HepG2 (cell line): ENCODE measurements around the gene AAMP. TPM values are rescaled to one million over a fixed set of nuclear protein-coding genes. Genes with fewer than 3 reads are reported as not detected.

Experiments
- AGO2 ChIP-seq: fragments of 200-400 bp; formaldehyde crosslinking; optimal IDR thresholded peaks from 2 replicates; pipeline ENCODE3; 2017; ENCODE audit warnings: mild to moderate bottlenecking, low read depth, low read length, moderate library complexity
- BRCA1 ChIP-seq: sonication (generic); formaldehyde crosslinking; IDR thresholded peaks from 2 replicates; pipeline ENCODE4 v1.4.0; 2020; ENCODE audit warnings: missing genetic modification reagents
- EEA1 ChIP-seq: sonication (generic); formaldehyde crosslinking; IDR thresholded peaks from 2 replicates; pipeline ENCODE4 v1.5.1; 2020; ENCODE audit warnings: mild to moderate bottlenecking, missing genetic modification reagents, borderline replicate concordance
- GRHL1 ChIP-seq: sonication (generic); formaldehyde crosslinking; conservative IDR thresholded peaks from 2 replicates; pipeline ENCODE4 v1.8.0; 2022; ENCODE audit warnings: missing genetic modification reagents
- HMGA1 ChIP-seq: sonication (generic); formaldehyde crosslinking; conservative IDR thresholded peaks from 2 replicates; pipeline ENCODE4 v1.4.0; 2020; ENCODE audit warnings: missing genetic modification reagents
- MAFF ChIP-seq: IDR thresholded peaks from 2 replicates; pipeline ENCODE4 v1.6.1; 2011; ENCODE audit warnings: low read depth, low read length, improper control_type of control experiment
- PHF20 ChIP-seq: sonication (generic); formaldehyde crosslinking; IDR thresholded peaks from 2 replicates; pipeline ENCODE4 v1.5.0; 2020; ENCODE audit warnings: mild to moderate bottlenecking, missing genetic modification reagents
- REST ChIP-seq, 2 experiments: IDR thresholded peaks; 2 replicates each; pipeline ENCODE4 v1.6.1; 2011 to 2012; ENCODE audit warnings: low read length in 2 of 2, borderline replicate concordance in 1 of 2, low read depth in 1 of 2, mild to moderate bottlenecking in 1 of 2, moderate library complexity in 1 of 2
- RXRB ChIP-seq: IDR thresholded peaks from 2 replicates; pipeline ENCODE4 v1.6.1; 2016; ENCODE audit warnings: borderline replicate concordance, missing genetic modification reagents, missing compliant biosample characterization
- SRF ChIP-seq: IDR thresholded peaks from 2 replicates; pipeline ENCODE4 v1.6.1; 2011; ENCODE audit warnings: mild to moderate bottlenecking, low read depth, low read length, moderate library complexity
- TARDBP ChIP-seq: sonication (generic); formaldehyde crosslinking; IDR thresholded peaks from 2 replicates; pipeline ENCODE4 v1.8.0; 2022; ENCODE audit warnings: mild to moderate bottlenecking, missing genetic modification reagents
- ZC3H4 ChIP-seq: sonication (generic); formaldehyde crosslinking; IDR thresholded peaks from 2 replicates; pipeline ENCODE4 v1.4.0; 2020; ENCODE audit warnings: missing genetic modification reagents, borderline replicate concordance
- ZNF318 ChIP-seq: sonication (generic); formaldehyde crosslinking; IDR thresholded peaks from 2 replicates; pipeline ENCODE4 v1.4.0; 2020; ENCODE audit warnings: mild to moderate bottlenecking, missing genetic modification reagents
- ZNF343 ChIP-seq: sonication (generic); formaldehyde crosslinking; IDR thresholded peaks from 2 replicates; pipeline ENCODE4 v1.4.0; 2020; ENCODE audit warnings: mild to moderate bottlenecking, missing genetic modification reagents
- ZNF577 ChIP-seq: sonication (generic); formaldehyde crosslinking; IDR thresholded peaks from 2 replicates; pipeline ENCODE4 v1.4.0; 2020; ENCODE audit warnings: mild to moderate bottlenecking, low read depth, missing genetic modification reagents, borderline replicate concordance
- ZNF746 ChIP-seq: sonication (generic); formaldehyde crosslinking; IDR thresholded peaks from 2 replicates; pipeline ENCODE4 v1.8.0; 2022; ENCODE audit warnings: mild to moderate bottlenecking, missing genetic modification reagents
- polyA plus RNA-seq, 8 experiments: library from polyadenylated mRNA; depleted of rRNA in 3 of 8; stranded (reverse) in 7 of 8; unstranded in 1 of 8; fragments of >200 nt; fragmentation: Illumina TruSeq in 4 of 8; extraction: Trizol in 4 of 8; gene quantifications; 2 replicates each; pipeline versions ENCODE4 v1.2.1 to v1.2.3, GENCODE V29; 2011 to 2016; ENCODE audit warnings: low read depth in 4 of 8, missing spikeins in 1 of 8, mixed read lengths in 1 of 8; ENCODE audit not compliant: insufficient read depth in 1 of 8
- total RNA-seq, 5 experiments: library from RNA; depleted of rRNA; stranded (reverse); fragments of >200 nt; fragmentation: Illumina TruSeq; extraction: Trizol; gene quantifications; 2 replicates each; pipeline ENCODE4 v1.2.3, GENCODE V29; 2016; ENCODE audit warnings: low read depth in 1 of 5

AAMP gene
- total and polyA plus RNA-seq, 2 of the 13 experiments (the other 11 are each of a cell fraction or from before 2014, with no cell fraction given), result 110 to 186 TPM

- TF ChIP-seq REST (IDR thresholded peaks at IDR 0.05; ENCODE audit: borderline replicate concordance in 1 of 2, low read depth in 1 of 2, low read length in 2 of 2) (no peak), GRHL1 (CRISPR knock-in tag) (no peak), RXRB (CRISPR knock-in tag) (no peak), ZNF746 (CRISPR knock-in tag) (peak; percentile 54; the same call in 1 of the 2 replicates), ZC3H4 (CRISPR knock-in tag) (0 out of 2 replicates have a peak, but pooled peaks have one; percentile 21), TARDBP (no peak), SRF (no peak; the same call in 1 of the 2 replicates), EEA1 (CRISPR knock-in tag) (no peak), PHF20 (CRISPR knock-in tag) (peak; percentile 35; the same call in 1 of the 2 replicates), ZNF318 (CRISPR knock-in tag) (no peak), HMGA1 (no peak), MAFF (no peak), AGO2 (peak; percentile 95), ZNF343 (CRISPR knock-in tag) (no peak), BRCA1 (CRISPR knock-in tag) (0 out of 2 replicates have a peak, but pooled peaks have one; percentile 24), ZNF577 (CRISPR knock-in tag) (no peak)
These were observed 2.7 kb upstream of the AAMP start (continued) for GRCh38 chr2:218272531-218273212.
